Measurements from ENCODE around the gene TXNRD1. TPM values are rescaled to one million over a fixed set of nuclear protein-coding genes. Genes with fewer than 3 reads are reported as not detected.

The TXNRD1 gene
- total RNA-seq, 1 donor from 2014 or later: 49.8 TPM

DNA sequence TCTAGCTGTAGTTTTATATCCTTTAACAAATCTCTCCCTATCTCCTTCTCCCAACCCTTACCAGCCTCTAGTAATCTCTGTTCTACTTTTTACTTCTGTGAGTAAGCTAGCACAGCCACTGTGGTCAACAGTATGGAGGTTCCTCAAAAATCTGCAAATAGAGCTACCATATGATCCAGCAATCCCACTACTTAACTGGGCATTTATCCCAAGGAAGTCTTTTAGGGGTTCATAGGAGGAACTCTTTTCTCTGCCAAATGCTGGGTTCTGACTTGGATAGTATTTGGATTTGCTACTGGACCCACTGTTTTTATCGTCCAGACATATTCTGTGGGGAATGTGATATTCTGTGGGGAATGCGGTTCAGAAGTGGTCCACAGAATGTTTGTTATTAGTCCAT, 129.1 kb downstream of the TXNRD1 start:
- ATAC-seq: no peak

DNA sequence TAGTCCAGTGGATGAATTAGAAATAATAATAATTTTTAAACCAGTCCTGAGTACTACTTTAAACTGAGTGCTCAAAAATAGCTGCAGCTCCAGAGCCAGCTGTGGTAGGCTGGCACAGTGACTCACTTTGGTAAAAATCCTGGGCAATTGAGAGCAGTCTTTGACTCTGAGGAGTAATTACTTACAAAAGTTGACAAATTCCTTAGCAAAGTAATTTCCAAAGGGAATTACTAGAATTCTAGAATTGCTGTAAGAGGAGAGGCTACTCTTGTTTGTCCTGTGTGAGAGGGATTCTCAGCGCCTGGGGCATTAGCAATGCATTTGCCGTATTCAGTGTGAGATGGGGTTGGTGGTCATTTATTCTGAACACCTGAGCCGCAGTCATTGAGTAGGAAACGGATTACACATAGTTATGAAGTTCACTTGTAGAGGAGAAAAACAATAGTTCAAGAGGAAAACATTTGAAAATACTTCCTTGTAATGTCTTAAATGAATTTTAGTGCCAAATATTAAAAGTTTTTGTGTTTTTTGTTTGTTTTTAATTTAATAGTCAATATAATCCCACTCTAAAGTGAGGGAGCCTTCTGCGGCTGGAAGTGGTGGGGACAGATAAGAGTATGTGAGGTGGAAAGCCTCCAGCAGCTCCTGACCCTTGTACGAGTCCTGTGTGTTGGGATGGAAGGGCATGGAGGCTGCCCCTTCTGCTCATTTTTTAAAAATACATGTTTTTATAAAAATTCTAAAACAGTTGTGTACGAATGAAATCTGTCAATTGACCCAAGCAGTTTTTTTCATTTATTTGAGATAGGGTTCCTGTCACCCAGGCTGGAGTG, 129.9 kb downstream of the TXNRD1 start:
- DNase-seq (ENCODE audit: low spot score): no peak
- no peak for ATAC-seq

More for the DNA sequence above, 129.1 kb downstream of the TXNRD1 start:
- no peak for DNase-seq (ENCODE audit: low spot score)

- DNase-seq (ENCODE audit: low spot score): no peak
- no peak for ATAC-seq
Measured at GRCh38 chr12:104347374-104348075, 131.9 kb downstream of the TXNRD1 start.

GRCh38 chr12:104348283-104348993, 132.9 kb downstream of the TXNRD1 start:
- no peak for ATAC-seq
- no peak for DNase-seq (ENCODE audit: low spot score)

GRCh38 chr12:104348994-104349494, 133.5 kb downstream of the TXNRD1 start:
- DNase-seq (ENCODE audit: low spot score): no peak
- no peak for ATAC-seq

- peak; percentile 2 for DNase-seq (ENCODE audit: low spot score)
- ATAC-seq: no peak
Measured at GRCh38 chr12:104350211-104351056, 134.9 kb downstream of the TXNRD1 start.

GRCh38 chr12:104351057-104351983, 135.7 kb downstream of the TXNRD1 start:
- no peak for ATAC-seq

GRCh38 chr12:104352106-104352713, 136.6 kb downstream of the TXNRD1 start:
- ATAC-seq (no peak), DNase-seq (ENCODE audit: low spot score) (peak; percentile 30)

More at GRCh38 chr12:104351057-104351983, 135.7 kb downstream of the TXNRD1 start:
- DNase-seq (ENCODE audit: low spot score): peak; percentile 19

GRCh38 chr12:104353012-104353981, 137.7 kb downstream of the TXNRD1 start:
- ATAC-seq (no peak), DNase-seq (ENCODE audit: low spot score) (peak; percentile 14)

- ATAC-seq: no peak
- DNase-seq (ENCODE audit: low spot score): no peak
Measured at GRCh38 chr12:104354167-104354867, 138.7 kb downstream of the TXNRD1 start.

DNA sequence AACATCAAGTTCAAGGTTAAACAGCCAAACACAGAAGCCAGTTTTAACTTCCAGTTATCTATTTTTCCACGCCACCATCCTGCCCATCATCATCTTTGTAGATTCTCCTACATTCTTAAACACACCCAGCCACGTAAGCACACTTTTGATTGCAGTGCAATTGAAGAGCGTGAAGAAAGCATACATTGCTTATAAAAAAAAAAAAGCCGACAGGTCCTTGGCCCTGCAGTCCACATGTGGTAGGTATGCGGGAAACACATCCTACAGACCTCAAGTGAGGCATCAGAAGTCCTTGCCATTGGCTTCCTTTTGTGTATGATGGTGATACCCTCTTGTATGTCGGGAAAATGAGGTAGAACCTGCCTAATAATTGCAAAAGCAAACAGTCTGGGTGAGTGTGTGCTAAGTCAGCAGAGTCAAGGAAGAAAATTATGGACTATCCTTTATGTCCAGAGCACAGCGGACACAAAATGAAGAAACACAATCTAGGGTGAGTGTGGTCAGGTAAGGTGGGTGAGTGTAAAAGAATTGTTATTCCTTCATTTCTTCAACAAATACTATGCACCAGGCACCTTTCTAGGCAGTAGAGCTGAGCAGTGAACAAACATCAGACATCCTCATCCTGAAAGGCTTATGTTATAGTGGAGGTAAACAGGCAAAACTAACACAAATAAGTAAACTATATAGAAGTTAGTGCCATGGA, 139.4 kb downstream of the TXNRD1 start:
- DNase-seq (ENCODE audit: low spot score) (no peak), ATAC-seq (no peak)

DNA sequence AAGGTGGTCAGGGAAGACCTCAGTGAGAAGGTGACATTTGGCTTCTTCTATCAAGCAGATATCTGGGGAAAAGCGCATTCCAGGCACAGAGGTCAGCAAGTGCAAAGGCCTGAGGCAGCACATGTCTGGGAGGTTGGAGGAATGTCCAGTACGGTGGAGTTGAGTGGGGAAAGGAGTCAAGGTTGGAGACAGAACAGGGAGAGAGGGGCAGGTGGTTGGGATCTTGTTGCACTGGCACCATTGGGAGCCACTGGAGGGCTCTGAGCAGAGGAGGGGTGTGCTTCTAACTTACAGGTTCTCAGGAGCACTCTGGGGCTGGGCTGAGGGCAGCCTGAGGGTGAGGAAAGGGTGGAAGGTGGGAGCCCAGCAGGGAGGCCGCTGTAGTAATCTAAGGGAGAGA, 140.1 kb downstream of the TXNRD1 start:
- peak; percentile 11 for ATAC-seq

GRCh38 chr12:104356231-104357115, 140.9 kb downstream of the TXNRD1 start:
- DNase-seq (ENCODE audit: low spot score): peak; percentile 41
- no peak for ATAC-seq

More for the DNA sequence above, 140.1 kb downstream of the TXNRD1 start:
- peak; percentile 28 for DNase-seq (ENCODE audit: low spot score)

DNA sequence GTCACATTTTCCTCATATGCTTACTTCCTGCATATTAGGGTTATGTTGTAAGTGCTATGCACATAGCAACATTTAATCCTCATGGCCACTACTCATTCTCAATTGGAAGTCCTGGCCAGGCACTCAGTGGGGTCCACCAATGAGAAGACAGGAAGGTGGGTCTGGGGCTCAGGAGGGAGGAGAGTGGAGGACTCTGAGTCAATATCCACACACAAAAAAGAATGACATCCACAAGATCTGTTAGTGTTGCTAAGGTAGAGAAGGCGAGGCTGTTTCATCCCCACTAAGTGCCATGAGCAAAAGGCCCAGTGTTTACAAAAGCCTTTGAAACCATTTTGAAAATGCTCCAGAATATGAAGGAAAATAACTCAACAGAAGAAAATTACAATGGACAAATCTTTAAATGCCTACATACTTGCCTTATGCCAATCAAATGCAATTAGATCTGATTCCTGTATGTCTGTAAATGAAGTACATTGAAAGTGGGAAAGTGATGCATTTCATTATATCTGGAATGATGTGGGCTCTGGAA, 141.9 kb downstream of the TXNRD1 start:
- no peak for ATAC-seq
- no peak for DNase-seq (ENCODE audit: low spot score)

Data from left lobe of liver (tissue), 2 donors.